HG02610 (cell line): Measurements from ENCODE around the gene PRAC2.

Experiments used
- ATAC-seq: cut with Tn5 transposase; IDR thresholded peaks from one replicate; pipeline ENCODE4 v1.9.1; 2021; ENCODE audit warnings: mild to moderate bottlenecking, moderate library complexity; ENCODE audit not compliant: unreplicated experiment

Gene PRAC2

DNA sequence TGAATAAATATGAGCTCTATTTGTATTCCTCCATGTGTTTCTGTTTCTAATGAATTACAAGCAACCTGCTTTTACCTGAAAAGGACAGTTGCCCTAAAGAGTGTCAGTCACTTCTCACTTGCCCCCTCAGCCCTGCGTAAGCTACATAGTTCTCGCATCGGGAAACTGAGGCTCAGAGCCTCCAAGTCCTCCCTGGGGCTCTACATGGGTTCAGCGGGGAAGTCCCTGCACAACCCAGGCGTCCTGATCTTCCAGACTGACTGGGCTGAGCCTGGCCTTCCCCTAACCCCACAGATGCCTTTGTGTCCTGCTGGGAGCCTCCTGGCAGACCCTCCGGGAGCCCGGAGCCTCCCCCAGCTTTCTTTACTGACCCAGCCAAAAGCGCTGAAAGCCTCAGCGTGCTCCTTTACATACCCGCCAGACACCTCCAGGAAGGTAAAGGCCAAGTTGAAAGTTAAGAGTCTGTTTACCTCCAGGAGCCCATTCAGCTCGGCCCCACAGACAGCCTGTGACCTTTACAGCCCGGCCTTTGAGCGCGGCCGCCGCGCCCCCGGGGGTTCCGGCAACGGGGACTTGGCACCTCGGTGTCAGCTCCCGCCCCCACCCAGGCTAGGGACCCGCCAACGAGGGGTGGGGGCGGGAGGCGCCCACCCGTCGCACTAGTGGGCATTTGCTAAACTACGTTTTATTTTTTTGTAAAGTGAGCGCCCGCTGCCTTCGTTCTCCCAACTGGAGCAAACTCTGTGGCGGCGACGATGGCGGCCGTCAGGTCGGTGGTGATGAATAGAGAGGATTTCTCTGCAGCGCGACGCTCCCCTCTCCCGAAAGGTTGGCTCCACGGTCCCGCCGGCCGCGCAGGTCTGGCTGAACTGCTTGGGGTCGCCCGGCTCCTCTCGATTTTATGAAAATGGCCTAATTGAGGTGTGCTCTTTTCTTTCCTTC, 10.0 kb downstream of the PRAC2 start:
- no peak for ATAC-seq

DNA sequence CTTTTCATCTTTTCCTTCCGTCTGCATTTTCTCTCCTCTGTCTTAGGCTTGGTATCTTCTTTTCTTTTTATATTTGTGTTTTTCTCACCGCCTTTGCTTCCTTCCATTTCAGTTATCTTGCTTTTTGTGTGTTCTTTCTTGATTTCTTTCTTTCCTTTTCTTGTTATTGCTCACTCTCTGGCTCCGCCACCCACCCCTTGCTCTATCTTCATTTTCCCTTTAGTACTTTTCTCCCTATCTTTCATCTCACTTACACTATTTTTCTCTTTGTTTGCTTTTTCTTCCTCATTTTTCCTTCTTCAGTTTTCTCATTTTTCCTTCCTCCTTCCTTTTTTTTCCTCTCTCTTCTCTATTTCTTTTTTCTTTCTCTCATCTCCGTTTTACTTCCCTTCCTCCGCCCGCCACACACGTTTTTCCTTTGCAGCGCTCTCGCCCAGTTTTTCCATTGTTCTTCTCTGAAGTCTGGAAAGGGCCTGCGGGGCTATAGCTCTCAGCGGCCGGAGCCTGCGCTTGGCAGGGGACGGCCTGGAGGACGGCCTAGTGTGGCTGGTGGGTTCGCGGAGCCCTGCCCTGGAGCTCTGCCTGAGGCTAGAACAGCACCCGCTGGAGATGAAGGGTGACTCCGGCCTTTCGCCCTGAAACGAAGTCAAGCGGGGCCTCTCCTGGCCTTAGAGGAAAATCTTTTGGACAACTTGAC, 10.8 kb downstream of the PRAC2 start:
- no peak for ATAC-seq

DNA sequence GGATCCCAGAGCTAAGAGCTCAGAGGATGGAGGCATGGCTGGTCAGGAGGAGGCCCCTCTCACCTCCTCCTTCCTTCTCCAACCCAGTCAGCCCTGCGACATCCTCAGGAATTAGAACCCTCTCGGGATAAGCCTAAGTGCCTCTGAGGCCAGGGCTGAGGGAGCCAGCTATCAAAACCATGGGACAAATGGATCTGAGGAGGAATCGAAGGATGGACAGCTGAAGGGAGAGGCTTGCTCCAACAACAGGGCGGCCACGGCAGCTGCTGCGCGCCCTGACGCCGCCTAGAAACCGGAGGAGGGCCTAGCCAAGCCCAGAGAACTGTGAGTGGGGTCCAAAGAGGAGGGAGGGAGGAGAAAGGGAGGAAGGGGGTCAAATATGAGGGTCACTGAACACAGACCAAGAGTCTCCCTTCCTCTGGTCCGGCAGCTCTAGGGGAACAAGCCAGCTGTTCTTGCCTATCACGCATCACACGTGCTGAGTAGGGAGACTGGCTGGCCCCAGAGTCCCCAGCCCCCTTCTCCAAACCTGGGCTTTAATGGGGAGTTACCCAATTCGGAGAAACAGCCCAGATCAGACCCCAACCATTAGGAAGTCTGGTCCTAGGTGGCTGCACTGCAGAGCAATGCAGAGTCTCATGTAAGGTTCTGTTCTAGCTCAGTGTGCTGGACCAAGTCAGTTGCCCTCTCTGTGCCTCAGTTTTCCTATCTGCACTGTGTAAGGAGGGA, 11.5 kb downstream of the PRAC2 start:
- ATAC-seq, result no peak

DNA sequence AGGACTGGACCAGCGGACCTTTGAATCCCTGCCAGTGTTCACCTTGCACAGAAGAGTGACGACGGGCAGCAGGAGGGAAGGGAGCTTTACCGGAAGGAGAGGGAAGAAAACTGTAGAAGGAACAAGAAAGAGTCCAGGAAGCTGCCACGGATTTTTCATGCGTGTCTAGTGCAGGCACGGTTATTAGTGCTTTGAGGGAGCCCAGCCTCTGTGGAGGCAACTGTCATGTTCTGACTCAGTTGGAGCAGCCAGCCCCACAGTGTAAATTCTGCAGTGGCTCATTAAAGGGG, 12.0 kb downstream of the PRAC2 start:
- no peak for ATAC-seq

DNA sequence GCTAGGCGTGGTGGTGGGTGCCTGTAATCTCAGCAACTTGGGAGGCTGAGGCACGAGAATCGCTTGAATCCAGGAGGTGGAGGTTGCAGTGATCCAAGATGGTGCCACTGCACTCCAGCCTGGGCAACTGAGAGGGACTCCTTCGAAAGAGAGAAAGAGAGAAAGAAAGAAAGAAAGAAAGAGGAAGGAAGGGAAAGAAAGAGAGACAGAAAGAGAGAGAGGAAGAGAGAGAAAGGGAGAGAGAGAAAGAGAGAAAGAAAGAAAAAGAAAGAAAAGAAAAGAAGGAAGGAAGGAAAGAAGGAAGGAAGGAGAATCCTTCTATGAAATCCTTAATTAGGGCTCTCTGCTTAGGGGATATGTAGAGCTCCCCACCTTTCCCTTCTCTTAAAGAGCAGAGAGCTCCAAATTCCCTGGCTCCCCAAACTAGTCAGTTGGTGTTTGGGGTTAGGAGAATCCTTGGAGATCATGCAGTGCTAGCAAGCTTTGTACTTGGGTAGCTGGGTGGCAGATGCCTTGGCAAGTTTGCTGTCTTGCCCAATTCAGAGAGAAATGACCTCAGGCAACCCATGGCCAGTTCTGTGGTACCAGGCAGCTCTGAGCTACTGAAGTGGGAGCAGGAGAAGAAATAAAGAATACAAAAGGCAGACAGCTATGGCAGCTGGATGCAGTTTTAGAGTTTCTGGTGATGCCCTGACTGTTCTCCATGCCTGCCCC, 14.5 kb downstream of the PRAC2 start:
- ATAC-seq, result no peak

GRCh38 chr17:48738424-48738802, 15.4 kb downstream of the PRAC2 start:
- no peak for ATAC-seq

GRCh38 chr17:48738803-48739526, 16.0 kb downstream of the PRAC2 start:
- ATAC-seq, result no peak

GRCh38 chr17:48740537-48740936, 17.6 kb downstream of the PRAC2 start:
- no peak for ATAC-seq

- no peak for ATAC-seq
These were observed 22.6 kb downstream of the PRAC2 start for GRCh38 chr17:48745381-48746275.

- ATAC-seq, result no peak
These were observed 24.0 kb downstream of the PRAC2 start for GRCh38 chr17:48746916-48747444.

GRCh38 chr17:48747445-48748363, 24.7 kb downstream of the PRAC2 start:
- no peak for ATAC-seq

- no peak for ATAC-seq
These were observed 26.0 kb downstream of the PRAC2 start for GRCh38 chr17:48748718-48749566.

DNA sequence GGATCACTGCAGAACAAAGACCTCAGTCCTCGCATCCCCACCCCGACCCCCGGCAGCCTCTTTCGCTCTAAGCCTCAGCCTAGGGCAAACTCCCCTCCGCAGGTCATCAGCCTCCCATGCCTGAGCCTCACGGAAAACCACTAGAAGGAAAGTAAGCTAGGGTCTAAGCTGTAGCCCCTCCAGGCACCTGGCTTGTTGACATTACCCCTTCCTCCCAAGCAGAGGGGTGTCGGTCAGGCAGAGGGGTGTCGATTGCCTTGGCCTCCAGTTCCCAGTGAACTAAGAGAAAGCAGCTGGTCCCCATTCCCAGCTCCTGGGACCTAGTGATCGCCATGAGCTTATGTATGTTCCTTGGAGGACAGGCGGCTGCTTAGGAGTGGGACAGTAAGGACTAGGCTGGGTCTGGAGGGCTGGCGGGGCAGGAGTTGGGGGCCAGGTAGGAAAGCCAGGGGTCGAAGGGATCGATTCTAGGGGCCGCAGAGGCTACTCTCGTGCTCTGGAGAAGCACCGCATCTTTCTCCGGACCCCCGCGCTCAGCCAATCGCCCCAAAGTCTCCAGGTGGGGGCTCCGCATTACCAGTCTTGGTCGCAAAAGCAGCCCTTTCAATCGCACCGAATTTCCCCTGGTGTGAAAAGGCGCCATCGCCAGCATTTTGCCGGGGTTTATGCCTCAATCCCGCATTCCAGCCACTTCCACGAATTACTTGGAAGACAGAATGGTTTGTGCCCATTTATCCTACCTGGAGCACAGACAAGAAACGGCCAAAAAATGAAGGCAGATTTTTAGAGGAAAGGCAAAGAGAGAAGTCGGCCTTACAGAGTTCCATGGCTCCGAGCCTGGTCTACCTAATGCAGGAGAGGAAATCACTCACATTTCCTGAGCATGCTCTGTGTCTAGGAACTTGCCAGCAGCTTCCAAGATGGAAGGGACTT, 26.9 kb downstream of the PRAC2 start:
- ATAC-seq, result no peak

DNA sequence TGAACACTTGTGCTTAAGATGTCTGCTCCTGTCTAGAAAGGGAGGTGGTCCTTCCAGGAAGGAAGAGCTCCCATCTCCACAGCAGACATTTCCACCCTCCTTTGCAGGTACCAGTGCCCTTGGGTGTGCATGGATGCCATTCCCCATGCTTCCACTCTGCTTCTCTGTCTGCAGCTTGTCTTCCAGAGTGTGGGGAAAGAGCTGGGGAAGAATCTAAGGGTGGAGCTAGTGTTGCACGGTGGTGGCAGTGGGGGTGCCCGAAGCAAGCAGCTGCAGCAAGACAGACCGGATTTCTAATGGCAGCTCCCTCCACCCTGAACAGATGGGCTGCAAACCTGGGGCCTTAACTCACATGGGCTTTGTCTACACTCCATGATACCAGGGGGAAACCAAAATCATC, 28.2 kb downstream of the PRAC2 start:
- ATAC-seq, result no peak

- ATAC-seq, result no peak
These were observed 28.9 kb downstream of the PRAC2 start for GRCh38 chr17:48751733-48752398.
